ENCODE measurements around the gene STPG4.

STPG4 gene

DNA sequence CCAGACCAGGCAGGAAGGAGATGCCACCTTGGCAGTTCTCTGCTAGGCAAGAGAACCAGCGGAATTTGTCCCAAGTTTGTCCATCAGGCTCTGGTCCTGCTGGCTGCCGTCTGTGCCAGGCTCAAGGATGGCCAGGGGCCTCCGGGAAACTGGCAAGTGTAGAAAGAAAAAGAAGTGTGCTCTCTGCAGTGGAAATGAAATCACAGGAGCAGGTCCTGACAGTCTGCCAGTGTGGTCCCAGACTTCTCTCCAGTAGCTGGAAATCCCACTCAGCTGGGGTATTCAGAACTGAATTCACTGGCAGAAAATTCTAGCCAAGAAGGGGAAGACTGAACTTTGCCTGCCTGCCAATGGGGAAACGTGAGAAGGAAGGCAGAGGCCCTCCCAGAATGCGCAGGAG is 91.0 kb downstream of the STPG4 start:
- WGBS, 2 experiments (ENCODE audit: insufficient coverage in 2 of 2) = 95 to 97% methylated on average over 5 of the region's 5 CpGs
- Histone ChIP-seq H3K4me3 (ENCODE audit: extremely low read depth, insufficient read depth, low read length, poor library complexity, severe bottlenecking) (no peak overlapping the region), H3K4me1 (ENCODE audit: control insufficient read depth, insufficient read depth, low read length, poor library complexity, severe bottlenecking) (peaks cover 48% of the 10 kb centered on the region), H3K27ac (ENCODE audit: low read depth, low read length, severe bottlenecking) (peak overlapping the region; percentile 37), H3K36me3 (ENCODE audit: control insufficient read depth, insufficient read depth, low read length) (peaks cover 33% of the 10 kb centered on the region), H3K9me3 (ENCODE audit: control insufficient read depth, low read length) (no peaks in the 10 kb centered on the region)

DNA sequence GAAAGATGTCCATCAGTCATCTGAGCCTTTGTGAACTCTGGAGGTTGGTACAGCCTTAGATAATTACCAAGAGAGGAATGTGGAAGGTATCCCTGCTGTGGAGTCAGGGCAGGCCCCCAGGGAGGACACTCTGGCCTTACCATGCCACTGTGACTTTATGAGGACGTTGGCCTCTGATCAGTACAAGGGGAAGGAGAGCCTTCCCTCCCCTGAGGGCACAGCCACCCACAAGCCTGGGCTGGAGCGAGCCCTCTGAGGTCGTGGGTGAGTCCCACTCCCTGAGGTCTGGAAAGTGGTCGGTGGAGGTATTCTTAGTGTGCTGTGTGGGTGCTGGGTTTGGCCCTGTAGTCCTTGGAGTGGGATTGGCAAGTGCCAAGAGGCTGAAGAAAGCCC is 91.6 kb downstream of the STPG4 start:
- WGBS, 2 experiments (ENCODE audit: insufficient coverage in 2 of 2) = 67 to 74% methylated on average over 2 to 3 of the region's 4 CpGs
- peaks cover 33% of the 10 kb centered on the region for H3K36me3 ChIP-seq (ENCODE audit: control insufficient read depth, insufficient read depth, low read length)
- H3K27ac ChIP-seq (ENCODE audit: low read depth, low read length, severe bottlenecking) = peak overlapping the region; percentile 37
- H3K9me3 ChIP-seq (ENCODE audit: control insufficient read depth, low read length) = no peaks in the 10 kb centered on the region
- no peak overlapping the region for H3K4me3 ChIP-seq (ENCODE audit: extremely low read depth, insufficient read depth, low read length, poor library complexity, severe bottlenecking)
- H3K4me1 ChIP-seq (ENCODE audit: control insufficient read depth, insufficient read depth, low read length, poor library complexity, severe bottlenecking) = peaks cover 42% of the 10 kb centered on the region

DNA sequence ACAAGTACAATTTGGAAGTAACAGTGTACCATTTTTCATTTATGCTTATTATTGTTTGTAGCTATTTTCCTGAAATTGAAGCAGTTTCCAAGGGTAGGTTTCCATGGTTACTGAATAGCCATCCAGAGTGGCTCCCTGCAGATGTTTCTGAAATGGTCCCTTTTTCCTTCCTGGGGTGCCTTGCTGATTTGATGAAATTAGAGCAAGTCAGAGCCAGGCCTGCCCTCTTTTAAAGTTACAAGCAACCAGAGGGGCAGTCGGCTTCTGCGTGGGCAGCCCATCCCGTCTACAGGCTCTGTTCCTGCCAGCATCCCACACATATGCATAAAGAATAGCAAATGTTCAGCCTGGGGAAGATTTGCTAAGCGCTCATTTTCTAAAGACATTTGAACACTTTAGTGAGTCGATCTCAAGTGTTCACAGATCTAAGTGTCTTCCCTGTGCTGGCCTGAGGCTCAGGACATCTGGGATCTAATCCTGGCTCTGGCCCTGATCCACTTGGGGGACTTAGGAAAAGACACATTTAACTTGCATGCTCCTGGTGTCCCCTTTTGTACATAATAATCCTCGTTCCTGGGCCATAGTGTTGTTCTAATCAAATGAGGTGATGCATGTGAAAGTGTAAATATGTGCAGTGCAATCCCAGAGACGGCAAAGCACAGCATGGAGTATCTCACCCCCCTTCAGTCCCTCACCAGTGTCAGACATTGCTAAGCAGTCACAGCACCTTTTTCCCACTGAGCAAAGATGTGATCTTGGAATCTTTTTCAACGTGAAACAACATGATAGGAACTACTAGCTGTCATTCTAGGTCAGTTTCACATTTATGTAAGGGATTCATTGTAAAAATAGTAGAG is 92.2 kb downstream of the STPG4 start:
- Histone ChIP-seq H3K4me1 (ENCODE audit: control insufficient read depth, insufficient read depth, low read length, poor library complexity, severe bottlenecking) (peaks cover 40% of the 10 kb centered on the region), H3K36me3 (ENCODE audit: control insufficient read depth, insufficient read depth, low read length) (peaks cover 33% of the 10 kb centered on the region), H3K27ac (ENCODE audit: low read depth, low read length, severe bottlenecking) (peak overlapping the region; percentile 10), H3K4me3 (ENCODE audit: extremely low read depth, insufficient read depth, low read length, poor library complexity, severe bottlenecking) (no peak overlapping the region), H3K9me3 (ENCODE audit: control insufficient read depth, low read length) (no peaks in the 10 kb centered on the region)
- 79 to 80% methylated on average over 4 to 6 of the region's 8 CpGs for WGBS, 2 experiments (ENCODE audit: insufficient coverage in 2 of 2)

DNA sequence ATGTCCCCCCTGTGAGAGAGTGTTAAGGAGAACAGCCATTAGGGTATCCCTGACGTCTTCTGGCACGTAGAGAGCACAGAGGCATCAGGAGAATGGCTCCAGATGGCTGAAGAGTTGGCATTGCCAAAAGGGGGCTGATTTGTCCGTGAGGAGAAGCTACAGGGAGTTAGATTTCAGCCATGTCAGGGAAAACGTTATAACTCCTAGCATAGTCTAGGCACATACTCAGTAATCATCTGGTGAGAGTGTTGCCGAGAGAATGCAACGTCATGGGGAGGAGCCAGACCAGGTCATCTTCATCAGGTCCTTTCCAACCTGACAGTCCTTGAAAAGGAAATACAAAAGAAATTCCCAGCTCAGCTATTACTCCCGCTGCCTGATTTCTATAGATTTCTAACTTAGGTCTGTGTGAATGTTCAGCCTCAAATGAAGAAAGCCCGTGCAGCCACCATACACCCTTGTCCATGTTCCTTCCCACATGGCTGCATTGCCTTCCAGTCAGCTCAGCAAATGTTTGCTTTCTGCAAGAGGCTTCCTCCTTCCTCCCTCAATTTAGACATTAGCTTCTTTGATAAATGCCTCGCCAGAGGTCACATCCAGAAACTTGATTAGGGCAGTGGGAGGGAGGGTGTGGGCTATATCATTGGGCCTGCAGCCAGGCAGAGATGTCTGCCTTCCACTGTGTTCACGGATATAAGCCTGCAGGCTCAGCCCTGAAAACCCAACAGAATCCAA is 93.0 kb downstream of the STPG4 start:
- Histone ChIP-seq H3K27ac (ENCODE audit: low read depth, low read length, severe bottlenecking) (no peak overlapping the region), H3K4me1 (ENCODE audit: control insufficient read depth, insufficient read depth, low read length, poor library complexity, severe bottlenecking) (peaks cover 45% of the 10 kb centered on the region), H3K4me3 (ENCODE audit: extremely low read depth, insufficient read depth, low read length, poor library complexity, severe bottlenecking) (no peak overlapping the region), H3K36me3 (ENCODE audit: control insufficient read depth, insufficient read depth, low read length) (peaks cover 25% of the 10 kb centered on the region), H3K9me3 (ENCODE audit: control insufficient read depth, low read length) (no peaks in the 10 kb centered on the region)
- WGBS, 2 experiments (ENCODE audit: insufficient coverage in 2 of 2) = 90 to 93% methylated on average over 8 of the region's 10 CpGs

DNA sequence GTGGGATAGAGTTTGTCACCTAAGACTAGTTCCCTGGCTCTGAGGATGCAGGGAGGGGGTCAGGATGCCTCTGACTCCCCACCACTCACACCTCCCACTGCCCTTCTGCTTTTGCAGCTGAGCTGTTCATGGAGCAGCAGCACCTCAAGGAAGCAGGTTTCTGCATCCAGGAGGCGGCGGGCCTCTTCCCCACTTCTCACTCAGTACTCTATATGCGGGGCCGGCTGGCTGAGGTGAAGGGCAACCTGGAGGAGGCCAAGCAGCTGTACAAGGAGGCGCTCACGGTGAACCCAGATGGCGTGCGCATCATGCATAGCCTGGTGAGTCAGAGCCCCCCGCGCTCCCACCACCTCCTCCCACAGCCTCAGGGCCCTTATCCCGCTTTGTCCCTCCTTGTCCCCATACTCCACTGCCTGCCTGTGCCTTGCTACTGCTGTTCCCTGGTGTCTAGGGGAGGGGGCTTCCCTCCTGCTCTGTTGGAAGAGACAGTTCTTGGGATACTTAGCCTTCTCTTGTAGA is 94.4 kb downstream of the STPG4 start:
- 92 to 93% methylated on average over 2 of the region's 11 CpGs for WGBS, 2 experiments (ENCODE audit: insufficient coverage in 2 of 2)
- H3K36me3 ChIP-seq (ENCODE audit: control insufficient read depth, insufficient read depth, low read length) = peaks cover 19% of the 10 kb centered on the region
- H3K27ac ChIP-seq (ENCODE audit: low read depth, low read length, severe bottlenecking) = no peak overlapping the region
- H3K4me1 ChIP-seq (ENCODE audit: control insufficient read depth, insufficient read depth, low read length, poor library complexity, severe bottlenecking) = peaks cover 46% of the 10 kb centered on the region
- no peaks in the 10 kb centered on the region for H3K9me3 ChIP-seq (ENCODE audit: control insufficient read depth, low read length)
- H3K4me3 ChIP-seq (ENCODE audit: extremely low read depth, insufficient read depth, low read length, poor library complexity, severe bottlenecking) = no peak overlapping the region

DNA sequence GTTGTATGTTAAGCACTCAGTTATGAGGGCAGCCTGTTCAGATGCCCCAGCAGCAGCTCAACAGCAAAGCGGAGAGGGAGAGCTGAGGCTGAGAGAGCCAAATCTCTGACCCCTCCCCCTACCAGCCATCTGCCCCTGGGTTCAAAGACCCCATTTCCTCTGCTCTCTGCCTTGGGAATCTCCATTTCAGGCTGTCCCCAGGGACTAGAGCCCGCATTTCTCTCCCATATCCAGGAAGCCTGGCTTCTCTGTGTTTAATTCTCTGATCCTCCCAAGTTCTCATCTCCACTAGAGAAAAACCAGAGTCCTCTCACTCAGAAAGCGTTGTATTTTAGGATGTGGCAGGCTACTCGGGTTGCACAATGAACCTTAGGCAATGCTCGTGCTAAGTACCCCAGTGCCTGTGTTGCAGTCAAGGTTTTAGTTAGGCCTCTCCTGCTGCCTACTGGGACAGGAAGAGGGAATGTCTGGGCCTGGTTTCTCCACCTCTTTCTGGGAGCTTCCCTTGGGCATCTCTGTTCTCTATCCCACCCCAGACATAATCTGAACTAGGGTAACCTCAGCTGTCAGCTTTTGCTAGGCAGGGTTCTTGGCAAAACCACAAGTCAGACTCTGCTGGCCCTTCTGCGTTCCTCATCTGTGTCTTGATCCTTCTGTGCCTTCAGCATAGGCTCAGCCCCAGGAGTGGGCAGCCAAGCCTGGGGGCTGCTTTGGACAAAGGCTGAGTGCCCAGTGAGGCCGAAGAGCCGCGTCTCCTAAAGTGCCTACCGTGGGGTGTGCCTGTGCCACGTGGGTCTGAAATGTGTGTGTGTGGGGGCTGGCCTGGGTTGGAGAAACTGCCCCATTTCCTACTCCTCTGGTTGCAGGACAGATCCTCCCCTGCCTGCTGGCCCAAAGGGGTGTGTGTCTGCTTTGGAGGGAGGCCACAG is 96.8 kb downstream of the STPG4 start:
- 86 to 89% methylated on average over 5 to 6 of the region's 11 CpGs for WGBS, 2 experiments (ENCODE audit: insufficient coverage in 2 of 2)
- H3K4me3 ChIP-seq (ENCODE audit: extremely low read depth, insufficient read depth, low read length, poor library complexity, severe bottlenecking) = no peak overlapping the region
- H3K4me1 ChIP-seq (ENCODE audit: control insufficient read depth, insufficient read depth, low read length, poor library complexity, severe bottlenecking) = peaks cover 33% of the 10 kb centered on the region
- H3K27ac ChIP-seq (ENCODE audit: low read depth, low read length, severe bottlenecking) = peak overlapping the region; percentile 68
- H3K9me3 ChIP-seq (ENCODE audit: control insufficient read depth, low read length) = no peaks in the 10 kb centered on the region
- peaks cover 23% of the 10 kb centered on the region for H3K36me3 ChIP-seq (ENCODE audit: control insufficient read depth, insufficient read depth, low read length)

DNA sequence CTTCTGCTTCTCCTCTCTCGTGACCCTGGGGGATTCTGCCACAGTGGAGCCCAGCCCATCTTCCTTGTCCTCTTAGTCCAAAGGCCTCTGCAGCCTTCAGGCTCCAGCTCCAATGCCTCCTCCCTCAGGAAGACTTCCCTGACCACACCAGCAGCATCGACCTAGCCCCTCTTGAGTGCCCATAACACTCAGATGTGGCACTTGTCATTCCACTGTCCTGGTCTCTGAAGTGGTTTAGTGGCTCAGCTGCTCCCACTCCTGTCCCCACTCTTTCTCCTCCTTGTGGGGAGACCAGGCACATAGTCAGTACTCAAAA is 97.5 kb downstream of the STPG4 start:
- Histone ChIP-seq H3K4me3 (ENCODE audit: extremely low read depth, insufficient read depth, low read length, poor library complexity, severe bottlenecking) (no peak overlapping the region), H3K4me1 (ENCODE audit: control insufficient read depth, insufficient read depth, low read length, poor library complexity, severe bottlenecking) (peaks cover 30% of the 10 kb centered on the region), H3K36me3 (ENCODE audit: control insufficient read depth, insufficient read depth, low read length) (peaks cover 26% of the 10 kb centered on the region), H3K27ac (ENCODE audit: low read depth, low read length, severe bottlenecking) (peak overlapping the region; percentile 68), H3K9me3 (ENCODE audit: control insufficient read depth, low read length) (no peaks in the 10 kb centered on the region)
- 76 to 100% methylated on average over 1 to 2 of the region's 2 CpGs for WGBS, 2 experiments (ENCODE audit: insufficient coverage in 2 of 2)

DNA sequence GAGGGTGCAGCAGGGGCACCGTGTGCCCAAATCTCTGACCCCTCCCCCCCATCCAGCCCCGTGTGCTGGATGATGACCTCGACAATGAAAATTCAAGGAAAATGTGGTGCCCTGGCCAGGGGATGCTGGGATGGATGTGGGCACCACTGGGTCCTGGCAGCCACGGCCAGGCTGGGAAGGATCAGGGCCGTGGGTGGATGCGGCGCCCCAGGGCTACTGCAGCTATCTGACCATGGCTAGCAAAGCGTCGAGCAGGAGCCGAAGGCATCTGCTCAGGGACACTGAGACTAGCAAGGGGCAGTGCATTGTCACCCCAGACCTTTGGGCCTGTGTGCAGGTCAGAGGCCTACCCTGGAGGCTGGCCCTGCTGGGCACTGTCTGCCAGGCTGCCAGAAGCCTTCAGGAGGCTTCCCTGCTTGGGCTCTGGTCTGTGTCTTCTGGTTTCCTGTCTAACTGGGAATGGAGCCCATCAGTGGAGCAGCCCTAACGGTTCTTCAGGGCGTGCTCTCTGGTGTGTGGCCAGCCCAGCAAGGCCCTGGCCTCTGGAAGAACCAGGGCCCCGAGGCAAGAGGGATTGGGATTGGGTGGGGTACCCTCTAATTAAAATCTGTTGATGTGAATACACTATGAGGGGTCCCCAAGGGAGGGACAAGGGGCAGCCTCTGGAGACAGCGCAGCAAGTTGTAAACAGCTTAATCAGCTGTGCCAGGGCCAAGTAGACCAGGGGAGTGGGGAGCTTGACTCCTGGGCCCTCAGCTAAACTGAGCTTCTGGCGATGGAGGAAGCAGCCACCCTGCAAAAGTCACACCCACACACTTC is 98.0 kb downstream of the STPG4 start:
- Histone ChIP-seq H3K4me3 (ENCODE audit: extremely low read depth, insufficient read depth, low read length, poor library complexity, severe bottlenecking) (no peak overlapping the region), H3K4me1 (ENCODE audit: control insufficient read depth, insufficient read depth, low read length, poor library complexity, severe bottlenecking) (peaks cover 27% of the 10 kb centered on the region), H3K9me3 (ENCODE audit: control insufficient read depth, low read length) (no peaks in the 10 kb centered on the region), H3K36me3 (ENCODE audit: control insufficient read depth, insufficient read depth, low read length) (peaks cover 26% of the 10 kb centered on the region), H3K27ac (ENCODE audit: low read depth, low read length, severe bottlenecking) (peak overlapping the region; percentile 68)
- WGBS, 2 experiments (ENCODE audit: insufficient coverage in 2 of 2) = 93 to 98% methylated on average over 9 to 13 of the region's 15 CpGs

DNA sequence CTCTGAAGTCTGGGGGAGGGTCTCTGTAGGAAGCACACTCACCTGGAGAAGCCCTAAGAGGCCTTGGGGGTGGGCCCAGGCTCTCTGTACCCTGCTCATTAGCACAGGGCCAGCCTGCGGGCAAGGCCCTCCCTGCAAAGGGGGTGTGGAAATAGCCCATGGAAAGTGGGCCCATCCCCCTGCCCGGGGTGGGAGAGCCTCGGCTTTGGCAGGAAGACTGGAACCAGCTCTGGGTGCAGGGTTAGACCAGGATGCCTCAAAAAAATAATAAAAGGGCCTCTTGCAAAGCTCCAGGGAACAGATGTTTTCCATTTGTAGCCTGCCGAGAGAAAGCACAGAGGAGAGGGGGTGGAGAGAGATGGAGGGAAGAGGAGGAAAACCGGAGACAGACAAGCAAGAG is 98.7 kb downstream of the STPG4 start:
- H3K27ac ChIP-seq (ENCODE audit: low read depth, low read length, severe bottlenecking) = peak overlapping the region; percentile 16
- peaks cover 27% of the 10 kb centered on the region for H3K4me1 ChIP-seq (ENCODE audit: control insufficient read depth, insufficient read depth, low read length, poor library complexity, severe bottlenecking)
- no peak overlapping the region for H3K4me3 ChIP-seq (ENCODE audit: extremely low read depth, insufficient read depth, low read length, poor library complexity, severe bottlenecking)
- WGBS, 2 experiments (ENCODE audit: insufficient coverage in 2 of 2) = 67 to 74% methylated on average over 5 of the region's 5 CpGs
- H3K9me3 ChIP-seq (ENCODE audit: control insufficient read depth, low read length) = no peaks in the 10 kb centered on the region
- H3K36me3 ChIP-seq (ENCODE audit: control insufficient read depth, insufficient read depth, low read length) = peaks cover 29% of the 10 kb centered on the region

Measured in mesodermal cell (in vitro differentiated cells).